ENCODE measurements around the gene TANGO2. TPM values are rescaled to one million over a fixed set of nuclear protein-coding genes. Genes with fewer than 3 reads are reported as not detected.

Gene TANGO2
- total RNA-seq, 3 donors from 2014 or later: 17.5 to 29.7 (median 27.6) TPM

GRCh38 chr22:20086763-20087162 is 65.9 kb downstream of the TANGO2 start:
- intact Hi-C loops (cut with DNase I, micrococcal nuclease): no loop called here
- ATAC-seq (no peak), DNase-seq (peak in 2 of 3 donors; percentile 2 to 6)
- Histone ChIP-seq H3K4me3 (no peak overlapping the region), H3K4me1 (ENCODE audit: low read depth) (peaks cover 14% of the 10 kb centered on the region), H3K9me3 (no peaks in the 10 kb centered on the region), H3K36me3 (ENCODE audit: low read depth) (peaks cover 15% of the 10 kb centered on the region)
- no peak for TF ChIP-seq CTCF (IDR thresholded peaks at IDR 0.05)

- H3K4me3 ChIP-seq: no peak overlapping the region
- no peak for TF ChIP-seq CTCF (IDR thresholded peaks at IDR 0.05)
- intact Hi-C loops (cut with DNase I, micrococcal nuclease): no loop called here
- H3K9me3 ChIP-seq: no peaks in the 10 kb centered on the region
- H3K4me1 ChIP-seq (ENCODE audit: low read depth): peaks cover 7% of the 10 kb centered on the region
- peaks cover 21% of the 10 kb centered on the region for H3K36me3 ChIP-seq (ENCODE audit: low read depth)
- peak in 2 of 3 donors; percentile 16 to 37 for DNase-seq
- no peak for ATAC-seq
Measured at GRCh38 chr22:20087319-20088262, 66.7 kb downstream of the TANGO2 start.

- no peak for TF ChIP-seq CTCF (IDR thresholded peaks at IDR 0.05)
- peaks cover 3% of the 10 kb centered on the region for H3K4me1 ChIP-seq (ENCODE audit: low read depth)
- ATAC-seq (no peak), DNase-seq (peak in 2 of 3 donors; percentile 14 to 20)
- peaks cover 25% of the 10 kb centered on the region for H3K36me3 ChIP-seq (ENCODE audit: low read depth)
- no peak overlapping the region for H3K4me3 ChIP-seq
- no peaks in the 10 kb centered on the region for H3K9me3 ChIP-seq
- intact Hi-C loops (cut with DNase I, micrococcal nuclease): no loop called here
Measured at GRCh38 chr22:20088263-20088648, 67.3 kb downstream of the TANGO2 start.

- Histone ChIP-seq H3K9me3 (no peaks in the 10 kb centered on the region), H3K36me3 (ENCODE audit: low read depth) (peaks cover 25% of the 10 kb centered on the region), H3K4me1 (ENCODE audit: low read depth) (peaks cover 3% of the 10 kb centered on the region), H3K4me3 (no peak overlapping the region)
- ATAC-seq: no peak
- peak in 2 of 3 donors; percentile 8 to 39 for DNase-seq
- intact Hi-C loops (cut with DNase I, micrococcal nuclease): no loop called here
- no peak for TF ChIP-seq CTCF (IDR thresholded peaks at IDR 0.05)
Measured at GRCh38 chr22:20089226-20089976, 68.5 kb downstream of the TANGO2 start.

GRCh38 chr22:20089977-20090729 is 69.2 kb downstream of the TANGO2 start:
- Histone ChIP-seq H3K36me3 (ENCODE audit: low read depth) (peaks cover 25% of the 10 kb centered on the region), H3K4me3 (no peak overlapping the region), H3K4me1 (ENCODE audit: low read depth) (no peaks in the 10 kb centered on the region), H3K9me3 (no peaks in the 10 kb centered on the region)
- no peak for TF ChIP-seq CTCF (IDR thresholded peaks at IDR 0.05)
- intact Hi-C loops (cut with DNase I, micrococcal nuclease): no loop called here
- peak in 2 of 3 donors; percentile 7 to 36 for DNase-seq
- no peak for ATAC-seq

Measured in mucosa of descending colon (tissue), 3 donors.